Activated naive CD4-positive, alpha-beta T cell treated with anti-CD3 and anti-CD28 coated beads for 36 hours (primary cell): ENCODE measurements around the gene TULP1. TPM values are rescaled to one million over a fixed set of nuclear protein-coding genes. Genes with fewer than 3 reads are reported as not detected.

Experiments
- CTCF ChIA-PET: fragments of 350-600 bp; sonication (Branson Sonifier 250); formaldehyde crosslinking; loops from one replicate; lab custom pipeline; 2021; ENCODE audit warnings: antibody characterized with exemption; lab: Charles Lee
- DNase-seq: peaks from one replicate; pipeline ENCODE4 v3.0.0-alpha.2; 2020
- H3K27ac Mint-ChIP-seq: one replicate; pipeline ENCODE4 v1.8.0; 2021; ENCODE audit warnings: mild to moderate bottlenecking, mixed read lengths
- H3K27me3 Mint-ChIP-seq: one replicate; pipeline ENCODE4 v1.8.0; 2021; ENCODE audit warnings: low read depth, mixed read lengths
- H3K36me3 Mint-ChIP-seq: one replicate; pipeline ENCODE4 v1.8.0; 2021; ENCODE audit warnings: low read depth, mixed read lengths
- H3K4me1 Mint-ChIP-seq: one replicate; pipeline ENCODE4 v1.8.0; 2021; ENCODE audit warnings: low read depth, mixed read lengths
- H3K4me3 Mint-ChIP-seq: one replicate; pipeline ENCODE4 v1.8.0; 2021; ENCODE audit warnings: mild to moderate bottlenecking, moderate library complexity, mixed read lengths
- H3K9me3 Mint-ChIP-seq: one replicate; pipeline ENCODE4 v1.8.0; 2021; ENCODE audit warnings: mixed read lengths
- intact Hi-C: fragments of 100-400 bp; cut with micrococcal nuclease; formaldehyde crosslinking; loops from one replicate; pipeline ENCODE4 v1.15.1; 2023
- total RNA-seq, 2 experiments: library from RNA; stranded (reverse); gene quantifications; one replicate each; pipeline ENCODE4 v1.2.3, GENCODE V29; 2021

TULP1 gene
- total RNA-seq, 2 experiments from 2014 or later = not detected

DNA sequence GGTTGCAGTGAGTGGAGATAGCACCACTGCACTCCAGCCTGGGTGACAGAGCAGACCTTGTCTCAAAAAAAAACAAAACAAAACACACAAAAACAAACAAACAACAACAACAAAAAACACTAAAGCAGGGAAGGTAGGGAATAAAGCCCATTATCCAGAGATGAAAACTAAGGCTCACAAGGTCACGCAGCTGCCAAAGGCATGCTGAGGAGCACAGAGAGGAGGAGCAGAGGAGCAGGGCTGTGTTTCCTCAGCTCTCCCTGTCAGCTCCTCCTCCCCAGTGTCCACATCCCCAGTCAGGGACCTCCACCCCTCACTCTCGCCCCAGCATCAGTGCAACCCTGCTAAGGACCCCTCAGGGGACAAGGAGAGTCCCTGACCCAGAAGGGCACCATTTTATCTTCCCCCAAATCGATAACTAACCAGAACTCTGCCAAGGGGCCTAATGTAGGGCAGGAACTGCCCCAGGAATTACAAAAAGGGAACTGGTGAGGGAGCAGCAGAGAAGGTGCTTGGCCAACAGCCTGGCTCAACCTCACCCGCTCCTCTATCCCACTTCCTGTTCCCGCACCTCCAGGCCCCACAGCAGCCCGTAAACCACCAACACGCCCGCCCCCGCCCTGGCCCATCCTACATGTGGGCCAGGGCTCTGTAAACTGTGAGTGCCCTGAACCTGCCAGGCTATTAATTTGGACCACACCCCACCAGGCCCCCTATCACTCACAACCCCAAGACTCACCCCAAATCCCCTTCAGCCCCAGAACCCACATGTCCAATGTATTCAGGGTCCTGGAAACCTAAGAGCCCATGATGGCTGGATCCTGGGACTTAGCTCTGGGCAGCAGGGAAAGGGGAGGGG, 24.8 kb downstream of the TULP1 start:
- CTCF ChIA-PET = no interaction called here
- no peak overlapping the region for H3K27ac Mint-ChIP-seq
- H3K27me3 Mint-ChIP-seq = no peaks in the 10 kb centered on the region
- no peak overlapping the region for H3K4me3 Mint-ChIP-seq
- intact Hi-C loops = no loop called here
- peaks cover 3% of the 10 kb centered on the region for H3K4me1 Mint-ChIP-seq
- H3K36me3 Mint-ChIP-seq = no peaks in the 10 kb centered on the region
- no peaks in the 10 kb centered on the region for H3K9me3 Mint-ChIP-seq
- DNase-seq = no peak

DNA sequence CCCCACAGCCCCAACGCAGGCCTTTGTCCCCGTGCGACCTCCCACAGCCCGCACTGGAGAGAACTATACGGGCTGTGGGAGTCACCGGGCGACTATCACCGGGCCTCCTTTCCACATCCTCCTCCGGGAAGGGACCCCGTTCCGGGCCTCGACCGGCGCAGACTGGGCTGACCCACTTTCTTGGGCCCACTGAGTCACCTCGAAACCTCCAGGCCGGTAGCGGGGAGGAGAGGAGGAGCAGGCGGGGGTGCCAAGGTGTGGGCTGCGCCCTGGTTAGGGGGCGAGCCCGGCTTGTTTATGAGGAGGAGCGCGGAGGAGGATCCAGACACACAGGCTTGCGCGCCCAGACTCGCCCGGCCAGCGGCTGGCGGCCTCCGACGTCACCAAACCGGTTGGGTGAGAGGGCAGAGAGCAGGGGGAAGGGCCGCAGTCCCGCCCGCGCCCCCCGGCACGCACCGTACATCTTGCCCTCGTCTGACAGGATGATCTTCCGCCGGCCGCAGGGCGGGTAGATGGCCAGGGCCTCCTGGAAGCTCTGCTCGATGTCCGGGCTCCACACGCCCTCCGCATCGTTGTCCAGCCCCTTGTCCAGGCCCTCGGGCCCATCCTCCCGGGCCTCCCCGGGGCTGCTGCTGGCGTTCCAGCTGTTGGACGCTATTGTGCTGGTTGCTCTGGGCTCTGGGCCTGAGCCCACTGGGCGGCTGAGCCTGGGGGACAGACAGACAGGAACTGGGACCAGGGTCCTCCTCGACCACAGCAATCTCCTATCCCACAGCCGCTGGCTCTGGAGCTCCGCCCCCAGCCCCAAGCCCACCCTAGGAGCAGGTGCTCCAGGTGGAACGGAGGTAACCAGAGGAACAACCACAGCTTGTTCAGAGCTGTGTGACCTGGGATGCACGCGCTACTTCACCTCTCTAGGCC, 26.4 kb downstream of the TULP1 start:
- Mint-ChIP-seq H3K9me3 (no peaks in the 10 kb centered on the region), H3K4me1 (peaks cover 3% of the 10 kb centered on the region), H3K27ac (no peak overlapping the region), H3K27me3 (no peaks in the 10 kb centered on the region), H3K4me3 (no peak overlapping the region), H3K36me3 (no peaks in the 10 kb centered on the region)
- DNase-seq = no peak
- CTCF ChIA-PET = interaction anchor here (0.5 kb wide), 1 partner anchor 13 kb away, joined by 5 read pairs; no protein-coding TSS in a partner anchor
- intact Hi-C loops = no loop called here

DNA sequence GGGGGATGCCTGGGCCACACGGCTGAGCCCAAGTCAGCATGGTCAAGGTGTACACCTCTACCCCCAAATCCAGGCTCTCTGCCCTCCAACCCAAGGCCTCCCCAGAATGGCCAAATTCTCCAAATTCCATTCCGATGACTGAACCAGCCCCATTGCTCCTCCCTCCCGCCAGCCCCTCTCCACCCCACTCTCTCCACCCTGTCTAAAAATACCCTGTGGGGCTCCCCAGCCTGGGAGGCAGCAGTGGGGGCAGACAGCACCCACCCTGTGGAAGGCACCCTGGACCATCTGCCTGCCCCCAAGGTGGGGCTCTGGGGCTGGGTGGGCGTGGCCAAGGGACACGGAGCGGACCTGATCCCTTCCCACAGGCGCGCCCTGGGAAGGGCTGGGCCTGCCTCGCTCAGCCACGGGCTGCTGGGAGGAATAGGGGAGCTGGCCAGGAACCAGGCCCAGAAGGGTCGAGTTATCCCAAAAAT, 27.3 kb downstream of the TULP1 start:
- peaks cover 3% of the 10 kb centered on the region for H3K4me1 Mint-ChIP-seq
- no peaks in the 10 kb centered on the region for H3K36me3 Mint-ChIP-seq
- no peak for DNase-seq
- no peaks in the 10 kb centered on the region for H3K9me3 Mint-ChIP-seq
- H3K27ac Mint-ChIP-seq = no peak overlapping the region
- CTCF ChIA-PET = interaction anchor here (0.5 kb wide), 1 partner anchor 13 kb away, joined by 5 read pairs; no protein-coding TSS in a partner anchor
- no peaks in the 10 kb centered on the region for H3K27me3 Mint-ChIP-seq
- no peak overlapping the region for H3K4me3 Mint-ChIP-seq
- intact Hi-C loops = no loop called here

DNA sequence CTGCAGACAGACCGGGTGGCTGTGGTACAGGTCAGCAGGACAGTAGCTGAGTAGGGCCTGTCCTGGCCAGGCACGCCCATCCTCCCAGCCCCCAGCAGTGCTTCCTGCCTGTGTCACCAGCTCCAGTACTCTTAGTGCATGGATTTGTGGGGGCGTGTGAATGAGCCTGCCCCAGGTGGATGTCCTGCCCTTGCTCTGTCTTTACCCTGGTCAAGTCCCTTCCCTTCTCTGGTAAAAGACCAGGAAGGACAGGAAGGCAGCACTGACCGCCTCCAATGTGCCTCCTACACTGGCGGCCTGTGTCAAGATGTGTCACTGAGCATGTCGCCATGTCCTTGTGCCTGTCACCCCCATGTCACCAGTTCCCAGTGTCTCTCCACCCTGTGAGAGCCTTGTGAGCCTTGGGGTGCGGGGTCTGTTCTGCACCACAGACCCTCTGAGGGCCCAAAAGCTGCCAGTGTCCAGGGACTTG, 27.7 kb downstream of the TULP1 start:
- Mint-ChIP-seq H3K4me3 (no peak overlapping the region), H3K9me3 (no peaks in the 10 kb centered on the region), H3K27ac (no peak overlapping the region), H3K36me3 (no peaks in the 10 kb centered on the region), H3K4me1 (peaks cover 3% of the 10 kb centered on the region), H3K27me3 (no peaks in the 10 kb centered on the region)
- DNase-seq = no peak
- CTCF ChIA-PET = no interaction called here
- intact Hi-C loops = no loop called here

DNA sequence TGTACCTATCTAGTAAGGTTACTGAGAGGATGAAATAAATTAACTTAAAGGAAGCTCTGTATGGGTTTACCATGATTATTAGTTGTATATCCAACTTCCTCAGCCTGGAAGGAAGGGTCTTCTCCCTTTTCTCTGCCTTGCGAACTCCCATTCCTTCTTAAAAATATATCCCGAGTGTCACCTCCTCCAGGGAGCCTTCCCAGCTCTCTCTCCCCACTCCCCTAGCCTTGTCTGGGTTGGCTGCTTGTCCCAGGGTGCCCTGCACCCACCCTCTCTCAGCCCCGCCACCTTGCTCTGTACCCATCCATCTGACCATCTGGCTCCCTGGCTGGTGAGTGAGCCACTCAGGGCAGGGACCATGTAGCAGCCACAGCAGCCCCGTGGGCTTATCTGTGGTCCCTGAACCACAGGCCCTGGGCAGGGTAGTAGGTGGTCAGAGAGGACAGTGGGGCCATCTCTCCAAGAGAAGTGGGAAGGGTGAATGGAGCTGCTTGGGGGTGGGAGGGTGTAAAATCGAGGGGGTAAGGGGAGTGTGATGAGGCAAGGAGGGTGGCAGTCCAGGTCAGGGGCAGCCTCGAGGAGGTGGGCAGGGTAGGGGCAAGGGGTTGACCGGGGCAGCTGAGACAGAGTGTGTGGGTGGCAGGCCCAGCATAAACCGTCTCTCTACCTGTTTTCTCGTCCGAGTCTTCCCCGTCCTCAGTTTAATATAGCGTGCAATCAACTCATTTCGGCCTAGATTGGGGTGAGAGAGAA, 28.6 kb downstream of the TULP1 start:
- H3K36me3 Mint-ChIP-seq = no peaks in the 10 kb centered on the region
- H3K4me3 Mint-ChIP-seq = no peak overlapping the region
- no peaks in the 10 kb centered on the region for H3K9me3 Mint-ChIP-seq
- H3K27ac Mint-ChIP-seq = no peak overlapping the region
- no peak for DNase-seq
- H3K4me1 Mint-ChIP-seq = peaks cover 3% of the 10 kb centered on the region
- H3K27me3 Mint-ChIP-seq = no peaks in the 10 kb centered on the region
- CTCF ChIA-PET = no interaction called here
- intact Hi-C loops = no loop called here

DNA sequence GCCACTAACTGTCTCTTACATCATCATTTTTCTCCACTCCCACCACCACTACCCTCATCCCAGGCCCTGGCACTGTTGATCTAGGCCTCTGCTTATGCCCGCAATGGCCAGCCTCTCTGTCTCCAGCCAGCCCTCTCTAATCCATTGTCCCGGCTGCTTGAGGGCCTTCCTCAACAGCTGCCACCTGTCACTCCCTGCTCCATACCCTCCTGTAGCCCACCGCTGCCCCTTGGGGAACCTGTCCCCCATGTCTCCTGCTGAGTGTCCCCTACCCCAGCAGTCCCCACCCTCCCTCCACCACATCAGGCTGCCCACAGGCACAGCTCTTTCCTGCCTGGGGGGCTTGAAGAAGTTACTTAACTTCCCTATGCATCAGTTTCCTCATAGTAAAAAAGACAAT, 29.2 kb downstream of the TULP1 start:
- Mint-ChIP-seq H3K27me3 (no peaks in the 10 kb centered on the region), H3K36me3 (no peaks in the 10 kb centered on the region), H3K9me3 (no peaks in the 10 kb centered on the region), H3K4me1 (peaks cover 3% of the 10 kb centered on the region), H3K4me3 (no peak overlapping the region), H3K27ac (no peak overlapping the region)
- intact Hi-C loops = no loop called here
- no peak for DNase-seq
- CTCF ChIA-PET = no interaction called here

DNA sequence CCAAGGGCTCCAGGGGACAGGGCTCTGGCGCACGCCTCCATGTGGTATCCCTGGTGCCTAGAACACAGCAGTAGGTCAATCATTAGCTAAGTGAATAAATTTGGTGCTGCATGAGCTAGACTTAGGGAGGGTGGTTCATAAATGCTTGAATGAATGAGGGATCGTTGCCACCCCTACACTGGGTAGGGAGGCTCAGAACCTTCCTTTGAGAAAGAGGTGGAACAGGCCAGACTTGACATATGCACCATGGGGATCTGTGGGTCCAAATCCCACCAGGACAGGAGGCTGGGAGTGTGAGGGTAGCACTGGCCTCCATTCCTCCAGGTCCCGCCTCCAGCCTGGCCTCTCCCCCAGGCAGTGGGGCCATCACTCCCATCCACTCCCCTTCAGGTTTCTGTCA, 29.6 kb downstream of the TULP1 start:
- no peak for DNase-seq
- no peak overlapping the region for H3K27ac Mint-ChIP-seq
- peaks cover 2% of the 10 kb centered on the region for H3K4me1 Mint-ChIP-seq
- no peaks in the 10 kb centered on the region for H3K9me3 Mint-ChIP-seq
- intact Hi-C loops = no loop called here
- H3K4me3 Mint-ChIP-seq = no peak overlapping the region
- no peaks in the 10 kb centered on the region for H3K36me3 Mint-ChIP-seq
- CTCF ChIA-PET = interaction anchor here (0.7 kb wide), 1 partner anchor 21 kb away, joined by 3 read pairs; no protein-coding TSS in a partner anchor
- no peaks in the 10 kb centered on the region for H3K27me3 Mint-ChIP-seq

DNA sequence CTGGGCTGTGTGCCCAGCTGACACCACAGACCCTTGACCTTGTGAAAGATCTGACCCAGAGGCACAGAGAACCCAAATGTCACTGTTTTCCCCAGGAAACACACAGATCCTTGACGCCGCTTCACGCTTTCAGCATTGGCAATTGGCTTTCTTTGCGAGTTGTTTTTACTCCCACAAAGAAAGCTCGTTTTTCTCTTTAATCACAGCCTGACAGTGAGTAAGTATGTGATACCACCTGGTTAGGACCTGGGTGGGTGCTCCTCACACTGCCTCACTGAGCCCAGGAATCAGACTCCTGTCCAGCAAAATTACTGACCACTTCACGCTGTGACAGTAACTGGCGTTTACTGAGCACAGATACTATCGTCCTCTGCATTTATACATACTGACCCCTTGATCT, 31.5 kb downstream of the TULP1 start:
- H3K4me3 Mint-ChIP-seq = no peak overlapping the region
- CTCF ChIA-PET = interaction anchor here (1.3 to 1.4 kb wide), 2 partner anchors 13 to 71 kb away, joined by 4 to 6 read pairs; partner anchors contain the start of gene RPL10A
- no peaks in the 10 kb centered on the region for H3K4me1 Mint-ChIP-seq
- H3K9me3 Mint-ChIP-seq = no peaks in the 10 kb centered on the region
- no peaks in the 10 kb centered on the region for H3K27me3 Mint-ChIP-seq
- no peak for DNase-seq
- H3K27ac Mint-ChIP-seq = no peak overlapping the region
- intact Hi-C loops = no loop called here
- H3K36me3 Mint-ChIP-seq = no peaks in the 10 kb centered on the region

DNA sequence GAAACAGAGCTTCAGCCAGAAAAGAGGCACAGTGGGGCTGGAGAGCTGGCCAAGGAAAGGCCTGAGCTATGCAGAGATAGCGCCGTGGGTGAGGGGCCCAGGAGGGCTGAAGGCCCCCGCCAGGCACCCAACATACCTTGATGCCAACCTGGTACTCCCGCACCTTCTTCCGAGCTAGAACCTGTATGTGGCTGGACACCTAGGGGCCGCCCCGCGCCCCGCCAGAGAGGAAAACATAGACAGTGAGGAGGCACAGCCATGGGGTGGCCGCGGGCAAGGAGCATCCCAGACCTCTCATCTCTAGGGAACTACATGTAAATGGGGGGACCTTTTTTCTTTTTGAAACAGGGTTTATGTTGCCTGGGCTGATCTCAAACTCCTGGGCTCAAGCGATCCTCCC, 32.5 kb downstream of the TULP1 start:
- intact Hi-C loops = no loop called here
- Mint-ChIP-seq H3K36me3 (no peaks in the 10 kb centered on the region), H3K4me1 (no peaks in the 10 kb centered on the region), H3K27me3 (no peaks in the 10 kb centered on the region), H3K9me3 (no peaks in the 10 kb centered on the region), H3K27ac (no peak overlapping the region), H3K4me3 (no peak overlapping the region)
- no peak for DNase-seq
- CTCF ChIA-PET = interaction anchor here (1.3 to 1.4 kb wide), 2 partner anchors 15 to 72 kb away, joined by 4 read pairs; no protein-coding TSS in a partner anchor

DNA sequence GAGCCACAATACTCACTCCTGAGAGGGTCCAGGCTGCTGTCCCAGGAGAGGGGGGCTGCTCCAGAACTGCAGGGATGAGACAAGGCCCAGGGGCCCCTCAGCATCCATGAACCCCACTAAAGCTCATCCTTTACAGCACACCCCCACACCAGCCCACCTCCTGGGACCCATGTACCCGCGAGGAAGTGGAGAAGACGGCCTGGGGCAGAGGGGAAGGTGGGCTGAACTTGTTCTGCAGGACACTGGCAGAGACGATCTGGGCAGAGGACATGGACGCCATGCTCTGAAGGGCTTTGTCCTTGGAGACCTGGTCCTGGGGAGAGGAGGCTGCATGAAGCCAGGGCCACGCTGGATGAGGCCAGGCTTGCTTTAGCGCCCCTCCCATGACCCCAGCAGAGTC, 34.4 kb downstream of the TULP1 start:
- Mint-ChIP-seq H3K27me3 (no peaks in the 10 kb centered on the region), H3K4me1 (no peaks in the 10 kb centered on the region), H3K36me3 (peaks cover under 1% of the 10 kb centered on the region), H3K4me3 (no peak overlapping the region), H3K9me3 (no peaks in the 10 kb centered on the region), H3K27ac (no peak overlapping the region)
- DNase-seq = no peak
- intact Hi-C loops = no loop called here
- CTCF ChIA-PET = interaction anchor here (1.0 to 2.1 kb wide), 2 partner anchors 11 to 13 kb away, joined by 3 to 11 read pairs; partner anchors contain the start of gene RPL10A

DNA sequence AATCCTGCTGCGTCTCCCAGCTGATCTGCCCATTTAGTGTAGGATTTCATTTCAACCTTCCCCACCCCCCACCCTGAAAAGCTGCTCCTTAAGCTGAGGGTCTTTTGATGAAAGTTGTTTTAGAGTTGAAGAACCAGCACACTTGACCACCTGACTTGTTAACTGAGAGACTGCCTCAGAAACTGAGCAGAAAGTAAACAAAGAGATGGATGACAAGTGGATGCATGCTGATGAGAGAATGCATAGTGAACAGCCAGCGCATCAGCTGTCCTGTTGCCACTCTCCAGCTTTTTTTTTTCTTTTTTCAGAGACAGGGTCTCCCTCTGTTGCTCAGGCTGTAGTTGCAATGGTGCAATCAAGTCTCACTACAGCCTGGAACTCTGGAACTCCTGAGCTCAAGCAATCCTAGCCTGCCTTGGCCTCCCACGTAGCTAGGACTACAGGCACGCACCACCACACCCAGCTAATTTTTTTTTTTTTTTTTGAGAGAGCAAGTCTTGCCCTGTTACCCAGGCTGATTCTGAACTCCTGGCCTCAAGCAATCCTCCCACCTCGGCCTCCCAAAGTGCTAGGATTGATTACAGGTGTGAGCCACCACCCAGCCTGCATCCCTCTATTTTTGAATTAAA, 35.0 kb downstream of the TULP1 start:
- Mint-ChIP-seq H3K4me1 (no peaks in the 10 kb centered on the region), H3K36me3 (peaks cover 4% of the 10 kb centered on the region), H3K9me3 (no peaks in the 10 kb centered on the region), H3K27me3 (no peaks in the 10 kb centered on the region), H3K27ac (no peak overlapping the region), H3K4me3 (no peak overlapping the region)
- CTCF ChIA-PET = interaction anchor here (1.0 to 2.1 kb wide), 3 partner anchors 10 to 17 kb away, joined by 3 to 11 read pairs (median 3); partner anchors contain the start of gene RPL10A
- intact Hi-C loops = no loop called here
- DNase-seq = no peak
